ENCODE measurements around the gene ERCC1.

Gene ERCC1

DNA sequence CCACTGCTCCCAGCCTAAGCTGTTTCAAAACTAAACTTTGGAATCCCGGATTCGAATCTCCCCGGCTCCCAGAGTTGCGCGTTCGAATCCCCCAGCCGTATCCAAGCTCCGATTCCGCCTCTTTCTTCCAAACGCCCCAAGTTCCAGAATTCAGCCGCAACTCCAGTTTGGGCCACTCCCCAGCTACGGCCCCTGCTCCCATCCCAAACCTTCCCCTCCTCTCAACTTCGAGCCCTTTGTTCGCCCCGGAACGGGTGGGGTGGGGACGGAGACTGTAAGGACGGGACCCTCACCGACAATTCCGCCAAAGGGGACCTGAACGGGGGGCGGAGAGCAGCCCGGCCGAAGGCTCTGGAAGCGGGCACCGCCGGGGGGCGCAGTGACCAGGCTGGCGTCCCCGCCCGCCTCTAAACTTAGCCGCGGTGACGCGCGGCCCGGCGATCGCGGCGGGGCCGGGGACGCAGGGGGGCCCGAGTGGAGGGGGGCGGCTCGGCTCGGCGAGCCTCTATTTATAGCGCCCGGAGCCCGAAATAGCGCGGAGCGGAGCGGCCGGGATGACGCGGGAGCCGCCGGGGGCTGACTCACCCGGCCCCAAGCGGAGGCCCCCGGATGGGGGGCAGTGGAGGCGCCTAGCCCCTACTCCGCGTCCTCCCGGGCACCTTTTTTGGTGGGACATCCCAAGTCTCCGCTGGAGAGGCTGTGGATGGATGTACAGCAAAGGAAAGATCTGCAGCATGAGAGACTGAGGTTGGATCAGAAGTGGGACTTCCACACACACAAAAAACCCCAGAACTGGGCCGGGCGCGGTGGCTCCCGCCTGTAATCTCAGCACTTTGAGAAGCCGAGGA lies 4.9 kb upstream of the ERCC1 start:
- Histone ChIP-seq H3K9ac (ENCODE audit: insufficient read length) (peak overlapping the region; percentile 59), H3K36me3 (ENCODE audit: insufficient read depth, low read length) (no peaks in the 10 kb centered on the region), H3K9me3 (ENCODE audit: low read depth, low read length) (no peaks in the 10 kb centered on the region), H3K27ac (no peak overlapping the region), H3K4me3 (peak overlapping the region; percentile 77)
- TF ChIP-seq POLR2AphosphoS5 (IDR thresholded peaks at IDR 0.05; ENCODE audit: borderline replicate concordance, low read depth, low read length) (no peak), FOXP2 (optimal IDR thresholded peaks at IDR 0.05; ENCODE audit: control extremely low read depth, extremely low read length, insufficient read depth) (no peak), EZH2 (IDR thresholded peaks at IDR 0.05) (no peak)
- DNase-seq (ENCODE audit: low read depth, low spot score), result no peak

GRCh38 chr19:45424191-45425058 lies 708 bp upstream of the ERCC1 start:
- DNase-seq (ENCODE audit: low read depth, low spot score), result no peak
- TF ChIP-seq POLR2AphosphoS5 (IDR thresholded peaks at IDR 0.05; ENCODE audit: borderline replicate concordance, low read depth, low read length), result no peak
- no peak for TF ChIP-seq EZH2 (IDR thresholded peaks at IDR 0.05)
- no peak for TF ChIP-seq FOXP2 (optimal IDR thresholded peaks at IDR 0.05; ENCODE audit: control extremely low read depth, extremely low read length, insufficient read depth)
- peak overlapping the region; percentile 96 for H3K4me3 ChIP-seq
- peak overlapping the region; percentile 82 for H3K27ac ChIP-seq
- no peaks in the 10 kb centered on the region for H3K9me3 ChIP-seq (ENCODE audit: low read depth, low read length)
- H3K9ac ChIP-seq (ENCODE audit: insufficient read length), result peak overlapping the region; percentile 96
- peaks cover 13% of the 10 kb centered on the region; the same call in 1 of the 2 replicates for H3K36me3 ChIP-seq (ENCODE audit: insufficient read depth, low read length)

DNA sequence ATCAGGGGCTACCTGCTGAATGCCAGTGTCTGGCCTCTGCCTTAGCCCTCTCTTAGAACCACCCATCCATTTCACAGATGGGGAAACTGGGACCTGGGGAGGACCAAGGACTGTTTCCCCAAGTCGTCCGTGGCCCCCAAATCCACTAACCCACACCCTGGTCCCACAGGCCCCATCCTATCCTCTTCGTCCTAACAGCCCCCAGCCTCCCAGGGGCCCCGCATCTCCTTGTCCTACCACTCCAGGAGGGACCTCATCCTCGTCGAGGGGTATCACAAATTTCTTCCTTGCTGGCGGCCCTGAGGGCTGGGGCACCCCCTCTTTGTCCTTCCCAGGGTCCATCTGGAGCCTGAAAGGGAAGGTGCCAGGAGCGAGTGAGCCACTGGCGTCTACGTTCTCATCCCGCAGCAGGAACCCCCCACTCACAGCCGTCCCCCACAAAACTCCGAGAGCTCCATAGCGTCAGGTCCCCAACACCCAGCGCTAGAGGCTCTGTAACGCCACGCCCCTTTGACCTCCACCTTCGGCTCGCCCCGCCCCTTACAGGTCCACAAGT lies 606 bp downstream of the ERCC1 start:
- TF ChIP-seq EZH2 (IDR thresholded peaks at IDR 0.05), result no peak
- H3K36me3 ChIP-seq (ENCODE audit: insufficient read depth, low read length), result peaks cover 16% of the 10 kb centered on the region; the same call in 1 of the 2 replicates
- peak overlapping the region; percentile 96 for H3K9ac ChIP-seq (ENCODE audit: insufficient read length)
- peak overlapping the region; percentile 82 for H3K27ac ChIP-seq
- no peak for DNase-seq (ENCODE audit: low read depth, low spot score)
- H3K9me3 ChIP-seq (ENCODE audit: low read depth, low read length), result no peaks in the 10 kb centered on the region
- H3K4me3 ChIP-seq, result peak overlapping the region; percentile 96

DNA sequence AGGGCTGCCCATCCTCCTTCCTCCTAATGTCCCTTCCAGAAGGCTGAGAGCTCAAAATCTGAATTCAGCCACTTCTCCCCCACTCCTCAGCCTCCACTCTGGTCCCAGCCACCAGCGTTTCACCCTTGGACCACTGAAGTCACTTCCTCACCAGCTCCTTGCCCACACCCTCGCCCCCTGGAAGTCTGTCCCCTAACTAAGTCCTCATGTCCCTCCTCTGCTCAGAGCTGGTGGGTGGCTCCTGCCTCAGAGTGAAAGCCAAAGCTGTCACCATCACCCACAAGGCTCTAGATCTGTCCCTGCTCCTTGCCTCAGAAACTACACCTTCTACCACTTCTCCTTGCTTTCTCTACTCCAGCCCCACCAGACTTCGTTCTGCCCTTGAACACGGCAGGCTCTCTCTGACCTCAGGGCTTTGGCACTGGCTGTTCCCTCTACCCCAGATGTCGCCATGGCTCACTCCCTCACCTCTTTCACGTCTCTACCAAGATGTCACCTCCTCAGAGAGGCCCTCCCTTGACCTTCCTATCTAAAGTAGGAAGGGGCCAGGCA lies 1.7 kb downstream of the ERCC1 start:
- H3K36me3 ChIP-seq (ENCODE audit: insufficient read depth, low read length), result peaks cover 23% of the 10 kb centered on the region; the same call in 1 of the 2 replicates
- no peak overlapping the region for H3K9ac ChIP-seq (ENCODE audit: insufficient read length)
- TF ChIP-seq FOXP2 (optimal IDR thresholded peaks at IDR 0.05; ENCODE audit: control extremely low read depth, extremely low read length, insufficient read depth), result no peak
- no peaks in the 10 kb centered on the region for H3K9me3 ChIP-seq (ENCODE audit: low read depth, low read length)
- no peak overlapping the region for H3K27ac ChIP-seq
- H3K4me3 ChIP-seq, result no peak overlapping the region
- no peak for DNase-seq (ENCODE audit: low read depth, low spot score)

DNA sequence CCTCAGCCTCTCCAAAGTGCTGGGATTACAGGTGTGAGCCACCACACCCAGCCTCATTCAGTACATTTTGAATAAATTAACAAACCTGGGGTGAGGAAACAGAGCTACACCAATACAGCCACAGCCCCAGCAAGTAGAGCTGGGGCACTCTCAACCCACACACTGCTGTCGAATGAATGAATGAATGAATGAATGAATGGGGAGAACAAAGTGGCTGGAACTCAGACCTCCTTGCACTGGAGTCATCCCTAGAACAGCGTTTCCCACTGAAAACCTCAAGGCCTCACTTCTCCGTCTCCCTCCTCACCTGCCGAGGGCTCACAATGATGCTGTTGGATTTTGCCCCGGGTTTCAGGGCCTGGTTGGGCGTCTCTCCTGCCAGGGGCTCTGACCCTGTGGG lies 2.8 kb downstream of the ERCC1 start:
- DNase-seq (ENCODE audit: low read depth, low spot score), result no peak
- Histone ChIP-seq H3K4me3 (no peak overlapping the region), H3K27ac (no peak overlapping the region), H3K9me3 (ENCODE audit: low read depth, low read length) (no peaks in the 10 kb centered on the region), H3K36me3 (ENCODE audit: insufficient read depth, low read length) (peaks cover 26% of the 10 kb centered on the region; the same call in 1 of the 2 replicates), H3K9ac (ENCODE audit: insufficient read length) (no peak overlapping the region)
- TF ChIP-seq EZH2 (IDR thresholded peaks at IDR 0.05), result no peak
- TF ChIP-seq FOXP2 (optimal IDR thresholded peaks at IDR 0.05; ENCODE audit: control extremely low read depth, extremely low read length, insufficient read depth), result no peak
- TF ChIP-seq POLR2AphosphoS5 (IDR thresholded peaks at IDR 0.05; ENCODE audit: borderline replicate concordance, low read depth, low read length), result no peak

- TF ChIP-seq POLR2AphosphoS5 (IDR thresholded peaks at IDR 0.05; ENCODE audit: borderline replicate concordance, low read depth, low read length), result no peak
- no peak for TF ChIP-seq EZH2 (IDR thresholded peaks at IDR 0.05)
- TF ChIP-seq FOXP2 (optimal IDR thresholded peaks at IDR 0.05; ENCODE audit: control extremely low read depth, extremely low read length, insufficient read depth), result no peak
- H3K9me3 ChIP-seq (ENCODE audit: low read depth, low read length), result no peaks in the 10 kb centered on the region
- no peak overlapping the region for H3K4me3 ChIP-seq
- H3K9ac ChIP-seq (ENCODE audit: insufficient read length), result no peak overlapping the region
- DNase-seq (ENCODE audit: low read depth, low spot score), result no peak
- peaks cover 31% of the 10 kb centered on the region; the same call in 1 of the 2 replicates for H3K36me3 ChIP-seq (ENCODE audit: insufficient read depth, low read length)
- no peak overlapping the region for H3K27ac ChIP-seq
Measured at GRCh38 chr19:45420356-45420755, 3.4 kb downstream of the ERCC1 start.

- no peak overlapping the region for H3K9ac ChIP-seq (ENCODE audit: insufficient read length)
- H3K9me3 ChIP-seq (ENCODE audit: low read depth, low read length), result no peaks in the 10 kb centered on the region
- H3K4me3 ChIP-seq, result no peak overlapping the region
- peaks cover 32% of the 10 kb centered on the region; the same call in 1 of the 2 replicates for H3K36me3 ChIP-seq (ENCODE audit: insufficient read depth, low read length)
- H3K27ac ChIP-seq, result no peak overlapping the region
- no peak for DNase-seq (ENCODE audit: low read depth, low spot score)
- no peak for TF ChIP-seq FOXP2 (optimal IDR thresholded peaks at IDR 0.05; ENCODE audit: control extremely low read depth, extremely low read length, insufficient read depth)
- TF ChIP-seq POLR2AphosphoS5 (IDR thresholded peaks at IDR 0.05; ENCODE audit: borderline replicate concordance, low read depth, low read length), result no peak
- TF ChIP-seq EZH2 (IDR thresholded peaks at IDR 0.05), result no peak
Measured at GRCh38 chr19:45419895-45420294, 3.8 kb downstream of the ERCC1 start.

- H3K4me3 ChIP-seq, result no peak overlapping the region
- no peaks in the 10 kb centered on the region for H3K9me3 ChIP-seq (ENCODE audit: low read depth, low read length)
- H3K9ac ChIP-seq (ENCODE audit: insufficient read length), result no peak overlapping the region
- TF ChIP-seq POLR2AphosphoS5 (IDR thresholded peaks at IDR 0.05; ENCODE audit: borderline replicate concordance, low read depth, low read length), result no peak
- no peak for TF ChIP-seq EZH2 (IDR thresholded peaks at IDR 0.05)
- TF ChIP-seq FOXP2 (optimal IDR thresholded peaks at IDR 0.05; ENCODE audit: control extremely low read depth, extremely low read length, insufficient read depth), result no peak
- peaks cover 37% of the 10 kb centered on the region; the same call in 1 of the 2 replicates for H3K36me3 ChIP-seq (ENCODE audit: insufficient read depth, low read length)
- no peak for DNase-seq (ENCODE audit: low read depth, low spot score)
- H3K27ac ChIP-seq, result no peak overlapping the region
Measured at GRCh38 chr19:45419396-45419795, 4.3 kb downstream of the ERCC1 start.

All from SK-N-MC (cell line).